PC-9 (cell line): ENCODE results near the gene RNLS.

Experiments
- CTCF ChIP-seq: fragments of 200-600 bp; sonication (generic); conservative IDR thresholded peaks from 2 replicates; pipeline ENCODE4 v1.6.1; 2017; ENCODE audit warnings: mixed run types, antibody characterized with exemption, mild to moderate bottlenecking, moderate library complexity
- EZH2 ChIP-seq: fragments of 200-600 bp; sonication (generic); IDR thresholded peaks from 2 replicates; pipeline ENCODE4 v1.8.0; 2017; ENCODE audit warnings: antibody characterized with exemption, low read depth

GRCh38 chr10:88467835-88468485, 115.2 kb downstream of the RNLS start:
- no peak for TF ChIP-seq CTCF
- TF ChIP-seq EZH2, result no peak
